ENCODE results near the gene DDX49.

Gene DDX49

GRCh38 chr19:18894254-18895037 lies 25.1 kb upstream of the DDX49 start:
- TF ChIP-seq POU2F2 (IDR thresholded peaks at IDR 0.05; ENCODE audit: low read depth, low read length), result no peak
- TF ChIP-seq POLR2A (IDR thresholded peaks at IDR 0.05; ENCODE audit: low read depth, low read length), result no peak
- TF ChIP-seq SPI1 (IDR thresholded peaks at IDR 0.05; ENCODE audit: low read depth, low read length), result no peak
- no peak for TF ChIP-seq PAX5 (IDR thresholded peaks at IDR 0.05; ENCODE audit: insufficient read depth, low read length, severe bottlenecking)
- no peak for TF ChIP-seq TAF1 (IDR thresholded peaks at IDR 0.05; ENCODE audit: low read depth, low read length)
- no peak for TF ChIP-seq POLR2AphosphoS5 (IDR thresholded peaks at IDR 0.05; ENCODE audit: low read depth, low read length)
- no peak for FAIRE-seq
- no peak for DNase-seq (ENCODE audit: insufficient read length, low spot score)

- no peak for DNase-seq (ENCODE audit: insufficient read length, low spot score)
- TF ChIP-seq POLR2A (IDR thresholded peaks at IDR 0.05; ENCODE audit: low read depth, low read length) (no peak), PAX5 (IDR thresholded peaks at IDR 0.05; ENCODE audit: insufficient read depth, low read length, severe bottlenecking) (no peak), SPI1 (IDR thresholded peaks at IDR 0.05; ENCODE audit: low read depth, low read length) (no peak), TAF1 (IDR thresholded peaks at IDR 0.05; ENCODE audit: low read depth, low read length) (no peak), POU2F2 (IDR thresholded peaks at IDR 0.05; ENCODE audit: low read depth, low read length) (no peak), POLR2AphosphoS5 (IDR thresholded peaks at IDR 0.05; ENCODE audit: low read depth, low read length) (no peak)
- FAIRE-seq, result no peak
Measured at GRCh38 chr19:18895038-18895823, 24.3 kb upstream of the DDX49 start.

- no peak for DNase-seq (ENCODE audit: insufficient read length, low spot score)
- FAIRE-seq, result no peak
- no peak for TF ChIP-seq PAX5 (IDR thresholded peaks at IDR 0.05; ENCODE audit: insufficient read depth, low read length, severe bottlenecking)
- TF ChIP-seq POU2F2 (IDR thresholded peaks at IDR 0.05; ENCODE audit: low read depth, low read length), result no peak
- no peak for TF ChIP-seq SPI1 (IDR thresholded peaks at IDR 0.05; ENCODE audit: low read depth, low read length)
- TF ChIP-seq POLR2AphosphoS5 (IDR thresholded peaks at IDR 0.05; ENCODE audit: low read depth, low read length), result no peak
- no peak for TF ChIP-seq TAF1 (IDR thresholded peaks at IDR 0.05; ENCODE audit: low read depth, low read length)
- TF ChIP-seq POLR2A (IDR thresholded peaks at IDR 0.05; ENCODE audit: low read depth, low read length), result no peak
Measured at GRCh38 chr19:18895824-18896341, 23.6 kb upstream of the DDX49 start, which contains the start of gene CERS1. Gene CERS1, minus strand, starts transcription at chr19:18896158. Its CDS starts 86 bp downstream, at chr19:18896072.

- DNase-seq (ENCODE audit: insufficient read length, low spot score), result no peak
- TF ChIP-seq POLR2AphosphoS5 (IDR thresholded peaks at IDR 0.05; ENCODE audit: low read depth, low read length), result no peak
- TF ChIP-seq PAX5 (IDR thresholded peaks at IDR 0.05; ENCODE audit: insufficient read depth, low read length, severe bottlenecking), result no peak
- no peak for TF ChIP-seq POU2F2 (IDR thresholded peaks at IDR 0.05; ENCODE audit: low read depth, low read length)
- no peak for TF ChIP-seq TAF1 (IDR thresholded peaks at IDR 0.05; ENCODE audit: low read depth, low read length)
- no peak for FAIRE-seq
Measured at GRCh38 chr19:18896421-18896841, 23.1 kb upstream of the DDX49 start.

GRCh38 chr19:18897094-18898029 lies 22.2 kb upstream of the DDX49 start:
- FAIRE-seq, result no peak
- TF ChIP-seq PAX5 (IDR thresholded peaks at IDR 0.05; ENCODE audit: insufficient read depth, low read length, severe bottlenecking), result no peak
- TF ChIP-seq POU2F2 (IDR thresholded peaks at IDR 0.05; ENCODE audit: low read depth, low read length), result no peak
- no peak for TF ChIP-seq POLR2A (IDR thresholded peaks at IDR 0.05; ENCODE audit: low read depth, low read length)
- no peak for TF ChIP-seq TAF1 (IDR thresholded peaks at IDR 0.05; ENCODE audit: low read depth, low read length)
- no peak for TF ChIP-seq POLR2AphosphoS5 (IDR thresholded peaks at IDR 0.05; ENCODE audit: low read depth, low read length)
- no peak for TF ChIP-seq SPI1 (IDR thresholded peaks at IDR 0.05; ENCODE audit: low read depth, low read length)
- no peak for DNase-seq (ENCODE audit: insufficient read length, low spot score)

- FAIRE-seq (no peak), DNase-seq (ENCODE audit: insufficient read length, low spot score) (no peak)
- no peak for TF ChIP-seq TAF1 (IDR thresholded peaks at IDR 0.05; ENCODE audit: low read depth, low read length)
- TF ChIP-seq POLR2A (IDR thresholded peaks at IDR 0.05; ENCODE audit: low read depth, low read length), result no peak
- no peak for TF ChIP-seq PAX5 (IDR thresholded peaks at IDR 0.05; ENCODE audit: insufficient read depth, low read length, severe bottlenecking)
- no peak for TF ChIP-seq POU2F2 (IDR thresholded peaks at IDR 0.05; ENCODE audit: low read depth, low read length)
- no peak for TF ChIP-seq POLR2AphosphoS5 (IDR thresholded peaks at IDR 0.05; ENCODE audit: low read depth, low read length)
- no peak for TF ChIP-seq SPI1 (IDR thresholded peaks at IDR 0.05; ENCODE audit: low read depth, low read length)
Measured at GRCh38 chr19:18898081-18898606, 21.4 kb upstream of the DDX49 start.

GRCh38 chr19:18898607-18899408 lies 20.7 kb upstream of the DDX49 start:
- FAIRE-seq (no peak), DNase-seq (ENCODE audit: insufficient read length, low spot score) (no peak)
- no peak for TF ChIP-seq TAF1 (IDR thresholded peaks at IDR 0.05; ENCODE audit: low read depth, low read length)
- TF ChIP-seq PAX5 (IDR thresholded peaks at IDR 0.05; ENCODE audit: insufficient read depth, low read length, severe bottlenecking), result no peak
- TF ChIP-seq POLR2A (IDR thresholded peaks at IDR 0.05; ENCODE audit: low read depth, low read length), result no peak
- TF ChIP-seq POLR2AphosphoS5 (IDR thresholded peaks at IDR 0.05; ENCODE audit: low read depth, low read length), result peak; percentile 52; the same call in 1 of the 2 replicates
- TF ChIP-seq SPI1 (IDR thresholded peaks at IDR 0.05; ENCODE audit: low read depth, low read length), result no peak
